ENCODE data around the gene ACTN1. TPM values are rescaled to one million over a fixed set of nuclear protein-coding genes. Genes with fewer than 3 reads are reported as not detected.

ACTN1 gene
- total and polyA plus RNA-seq, 2 of the 8 experiments (the other 6 are each of a cell fraction or from before 2014, with no cell fraction given): 236 to 262 TPM

GRCh38 chr14:68874746-68875155 lies 104.4 kb downstream of the ACTN1 start:
- Histone ChIP-seq H3K36me3 (ENCODE audit: control insufficient read depth in 2 of 4, insufficient read depth in 4 of 4, low read length in 3 of 4) (peaks cover 23 to 73% (median 63%) of the 10 kb centered on the region in 4 experiments; a peak in 7 of 8 replicates), H3K27me3 (replicated peaks in 1 of 4; ENCODE audit: control insufficient read depth in 3 of 4, extremely low read depth in 1 of 4, insufficient read depth in 3 of 4, low read length in 3 of 4) (no peaks in the 10 kb centered on the region), H4K20me1 (replicated peaks in 1 of 2; ENCODE audit: control insufficient read depth in 1 of 2, insufficient read depth in 2 of 2, low read length in 2 of 2) (peaks cover 0 to 4% of the 10 kb centered on the region in 2 experiments), H3K79me2 (ENCODE audit: control insufficient read depth in 1 of 2, insufficient read depth in 2 of 2, low read length in 2 of 2) (no peaks in the 10 kb centered on the region), H2BK5ac (ENCODE audit: low read depth, low read length) (no peak overlapping the region), H3K18ac (ENCODE audit: extremely low read depth, low read length) (no peak overlapping the region), H3K23ac (ENCODE audit: insufficient read length) (no peak overlapping the region), H2BK120ac (replicated peaks; ENCODE audit: low read depth, low read length) (no peak overlapping the region), H3K79me1 (ENCODE audit: low read depth, low read length) (no peaks in the 10 kb centered on the region), H3K4me3 (ENCODE audit: extremely low read depth in 1 of 4, insufficient read depth in 2 of 4, low read depth in 3 of 4, low read length in 4 of 4) (no peak overlapping the region), H3K4ac (replicated peaks; ENCODE audit: insufficient read length, low read depth, low read length) (no peak overlapping the region), H3K4me1 (replicated peaks in 1 of 4; ENCODE audit: control insufficient read depth in 3 of 4, insufficient read depth in 4 of 4, low read length in 3 of 4) (no peaks in the 10 kb centered on the region), H4K91ac (replicated peaks; ENCODE audit: insufficient read length, low read length) (no peak overlapping the region), H3K4me2 (ENCODE audit: insufficient read depth in 1 of 2, low read depth in 2 of 2, low read length in 2 of 2) (no peak overlapping the region), H2AK5ac (ENCODE audit: low read depth, low read length) (no peak overlapping the region), H2BK15ac (ENCODE audit: low read length) (no peak overlapping the region), H2BK12ac (ENCODE audit: low read depth, low read length) (no peak overlapping the region), H2BK20ac (ENCODE audit: low read length) (no peak overlapping the region), H3K27ac (ENCODE audit: low read depth, low read length) (no peak overlapping the region), H2AFZ (ENCODE audit: low read length) (no peak overlapping the region), H3K9me3 (ENCODE audit: insufficient read depth in 2 of 2, low read depth in 1 of 2, low read length in 1 of 2) (no peaks in the 10 kb centered on the region), H4K8ac (ENCODE audit: extremely low read depth, insufficient read depth, low read length) (no peak overlapping the region), H3K56ac (replicated peaks; ENCODE audit: insufficient read length, low read depth, low read length) (no peak overlapping the region), H3K14ac (ENCODE audit: insufficient read length) (no peak overlapping the region), H4K5ac (ENCODE audit: insufficient read length, low read depth, low read length) (no peak overlapping the region), H3K9ac (replicated peaks in 1 of 4; ENCODE audit: extremely low read depth in 1 of 4, low read depth in 3 of 4, low read length in 3 of 4) (no peak overlapping the region), H3K23me2 (ENCODE audit: low read depth, low read length) (no peaks in the 10 kb centered on the region)
- 95% methylated on average over 25 of the region's 37 CpGs; no CpG with 5 or more reads in 1 of the 2 experiments for WGBS, 2 experiments (ENCODE audit: extremely low coverage in 1 of 2, insufficient coverage in 1 of 2, insufficient read length in 1 of 2, insufficient replicate concordance in 2 of 2, low coverage in 1 of 2, low lambda C conversion rate in 2 of 2, missing lambda C conversion rate in 1 of 2)
- no peak for DNase-seq (ENCODE audit: low read depth in 1 of 2, low spot score in 2 of 2)
- ChIA-PET CTCF (ENCODE audit: partially characterized antibody) (interaction anchor here (0.8 to 3.9 kb wide), 6 partner anchors 11 to 277 kb away, joined by 3 to 25 read pairs (median 3); no protein-coding TSS in a partner anchor), POLR2A (ENCODE audit: partially characterized antibody) (interaction anchor here (1.2 to 1.8 kb wide), 2 partner anchors 12 to 23 kb away, joined by 3 to 6 read pairs; no protein-coding TSS in a partner anchor)
- no peak for FAIRE-seq
- TF ChIP-seq SP4 (IDR thresholded peaks at IDR 0.05; ENCODE audit: low read length) (no peak), SP2 (IDR thresholded peaks at IDR 0.05; ENCODE audit: low read length) (no peak), TEAD4 (IDR thresholded peaks at IDR 0.05; ENCODE audit: low read depth, low read length) (no peak), HDAC6 (IDR thresholded peaks at IDR 0.05; ENCODE audit: low read depth, low read length) (no peak), MAFK (IDR thresholded peaks at IDR 0.05; ENCODE audit: low read depth, low read length) (no peak), KDM4A (IDR thresholded peaks at IDR 0.05; ENCODE audit: low read depth, low read length, severe bottlenecking) (no peak), USF2 (IDR thresholded peaks at IDR 0.05; ENCODE audit: low read length) (no peak), KDM5A (IDR thresholded peaks at IDR 0.05; ENCODE audit: low read length) (no peak), ASH2L (IDR thresholded peaks at IDR 0.05; ENCODE audit: low read length) (no peak), ATF2 (IDR thresholded peaks at IDR 0.05; ENCODE audit: low read length) (no peak), CREB1 (IDR thresholded peaks at IDR 0.05) (no peak), EZH2 (IDR thresholded peaks at IDR 0.05; ENCODE audit: low read depth, low read length, severe bottlenecking) (no peak)

Data from H1 (cell line).